Measurements from ENCODE around the gene NDUFAF3. TPM values are rescaled to one million over a fixed set of nuclear protein-coding genes. Genes with fewer than 3 reads are reported as not detected.

NDUFAF3 gene
- total and polyA plus RNA-seq, 2 donors (not counting 1 experiment from before 2014, with no cell fraction given): 57.3 to 113 TPM

- TF ChIP-seq CTCF (conservative IDR thresholded peaks at IDR 0.05 in 1 of 2, IDR thresholded peaks at IDR 0.05 in 1 of 2; ENCODE audit: low read depth in 1 of 2, low read length in 2 of 2): peak; percentile 53 to 65
- TF ChIP-seq EZH2 (IDR thresholded peaks at IDR 0.05; ENCODE audit: low read length, missing control alignments): no peak
- Histone ChIP-seq H3K9ac (ENCODE audit: insufficient read depth, low read length) (no peak overlapping the region), H3K27me3 (ENCODE audit: control insufficient read depth, insufficient read depth, low read length) (no peaks in the 10 kb centered on the region), H3K27ac (ENCODE audit: insufficient read depth, low read length) (no peak overlapping the region), H3K36me3 (ENCODE audit: control insufficient read depth, insufficient read depth, low read length) (peaks cover 37% of the 10 kb centered on the region), H3K9me3 (ENCODE audit: control insufficient read depth, insufficient read depth, low read depth, low read length) (no peaks in the 10 kb centered on the region), H4K20me1 (ENCODE audit: control insufficient read depth, extremely low read depth, insufficient read depth, low read length) (no peaks in the 10 kb centered on the region), H3K79me2 (ENCODE audit: control insufficient read depth, insufficient read depth, low read length) (peaks cover 36% of the 10 kb centered on the region), H3K4me3 (replicated peaks in 1 of 4; ENCODE audit: control extremely low read depth in 1 of 4, insufficient read depth in 1 of 4, low read depth in 3 of 4, low read length in 4 of 4) (no peak overlapping the region), H3K4me2 (ENCODE audit: extremely low read depth, insufficient read depth, low read length) (no peak overlapping the region), H2AFZ (ENCODE audit: low read length) (no peak overlapping the region), H3K4me1 (ENCODE audit: control insufficient read depth, extremely low read depth, insufficient read depth, low read length) (peaks cover 4% of the 10 kb centered on the region)
- no peak for DNase-seq (ENCODE audit: low read depth in 2 of 2)
Observed at GRCh38 chr3:49013738-49014660, 7.9 kb upstream of the NDUFAF3 start.

- Histone ChIP-seq H2AFZ (ENCODE audit: low read length) (no peak overlapping the region), H3K4me2 (ENCODE audit: extremely low read depth, insufficient read depth, low read length) (no peak overlapping the region), H3K9ac (ENCODE audit: insufficient read depth, low read length) (no peak overlapping the region), H3K36me3 (ENCODE audit: control insufficient read depth, insufficient read depth, low read length) (peaks cover 37% of the 10 kb centered on the region), H3K79me2 (ENCODE audit: control insufficient read depth, insufficient read depth, low read length) (peaks cover 37% of the 10 kb centered on the region), H4K20me1 (ENCODE audit: control insufficient read depth, extremely low read depth, insufficient read depth, low read length) (no peaks in the 10 kb centered on the region), H3K9me3 (ENCODE audit: control insufficient read depth, insufficient read depth, low read depth, low read length) (no peaks in the 10 kb centered on the region), H3K4me1 (ENCODE audit: control insufficient read depth, extremely low read depth, insufficient read depth, low read length) (peaks cover 9% of the 10 kb centered on the region), H3K4me3 (replicated peaks in 1 of 4; ENCODE audit: control extremely low read depth in 1 of 4, insufficient read depth in 1 of 4, low read depth in 3 of 4, low read length in 4 of 4) (no peak overlapping the region), H3K27ac (ENCODE audit: insufficient read depth, low read length) (no peak overlapping the region), H3K27me3 (ENCODE audit: control insufficient read depth, insufficient read depth, low read length) (no peaks in the 10 kb centered on the region)
- TF ChIP-seq EZH2 (IDR thresholded peaks at IDR 0.05; ENCODE audit: low read length, missing control alignments) (no peak), CTCF (conservative IDR thresholded peaks at IDR 0.05 in 1 of 2, IDR thresholded peaks at IDR 0.05 in 1 of 2; ENCODE audit: low read depth in 1 of 2, low read length in 2 of 2) (no peak)
- DNase-seq (ENCODE audit: low read depth in 2 of 2): no peak
Observed at GRCh38 chr3:49015072-49015471, 6.8 kb upstream of the NDUFAF3 start.

GRCh38 chr3:49015765-49016164 is 6.2 kb upstream of the NDUFAF3 start:
- Histone ChIP-seq H3K4me1 (ENCODE audit: control insufficient read depth, extremely low read depth, insufficient read depth, low read length) (peaks cover 9% of the 10 kb centered on the region), H3K36me3 (ENCODE audit: control insufficient read depth, insufficient read depth, low read length) (peaks cover 37% of the 10 kb centered on the region), H3K9me3 (ENCODE audit: control insufficient read depth, insufficient read depth, low read depth, low read length) (no peaks in the 10 kb centered on the region), H4K20me1 (ENCODE audit: control insufficient read depth, extremely low read depth, insufficient read depth, low read length) (no peaks in the 10 kb centered on the region), H3K4me3 (replicated peaks in 1 of 4; ENCODE audit: control extremely low read depth in 1 of 4, insufficient read depth in 1 of 4, low read depth in 3 of 4, low read length in 4 of 4) (no peak overlapping the region), H2AFZ (ENCODE audit: low read length) (no peak overlapping the region), H3K27me3 (ENCODE audit: control insufficient read depth, insufficient read depth, low read length) (no peaks in the 10 kb centered on the region), H3K27ac (ENCODE audit: insufficient read depth, low read length) (no peak overlapping the region), H3K79me2 (ENCODE audit: control insufficient read depth, insufficient read depth, low read length) (peaks cover 43% of the 10 kb centered on the region), H3K4me2 (ENCODE audit: extremely low read depth, insufficient read depth, low read length) (no peak overlapping the region), H3K9ac (ENCODE audit: insufficient read depth, low read length) (no peak overlapping the region)
- no peak for TF ChIP-seq CTCF (conservative IDR thresholded peaks at IDR 0.05 in 1 of 2, IDR thresholded peaks at IDR 0.05 in 1 of 2; ENCODE audit: low read depth in 1 of 2, low read length in 2 of 2)
- TF ChIP-seq EZH2 (IDR thresholded peaks at IDR 0.05; ENCODE audit: low read length, missing control alignments): no peak
- DNase-seq (ENCODE audit: low read depth in 2 of 2): no peak
